HG02623 (cell line): ENCODE measurements around the gene CD3E.

Experiments
- ATAC-seq: cut with Tn5 transposase; IDR thresholded peaks from one replicate; pipeline ENCODE4 v1.9.1; 2021; ENCODE audit warnings: moderate library complexity; ENCODE audit not compliant: unreplicated experiment

The CD3E gene

GRCh38 chr11:118321386-118322082, 17.0 kb downstream of the CD3E start:
- no peak for ATAC-seq

GRCh38 chr11:118322721-118323120, 18.2 kb downstream of the CD3E start:
- no peak for ATAC-seq

- ATAC-seq: no peak
Measured at GRCh38 chr11:118325283-118325682, 20.8 kb downstream of the CD3E start.

GRCh38 chr11:118328745-118329144, 24.2 kb downstream of the CD3E start:
- no peak for ATAC-seq

- no peak for ATAC-seq
Measured at GRCh38 chr11:118334745-118335144, 30.2 kb downstream of the CD3E start.

GRCh38 chr11:118338637-118339061, 34.1 kb downstream of the CD3E start:
- no peak for ATAC-seq

- ATAC-seq: no peak
Measured at GRCh38 chr11:118339281-118339961, 34.9 kb downstream of the CD3E start.

GRCh38 chr11:118340449-118340848, 35.9 kb downstream of the CD3E start:
- no peak for ATAC-seq

- ATAC-seq: no peak
Measured at GRCh38 chr11:118341261-118341660, 36.7 kb downstream of the CD3E start.

- no peak for ATAC-seq
Measured at GRCh38 chr11:118341815-118342489, 37.4 kb downstream of the CD3E start.

GRCh38 chr11:118342503-118343161, 38.1 kb downstream of the CD3E start, which contains the start of gene CD3D:
Gene CD3D, minus strand, starts transcription at chr11:118342705. Its CDS starts 98 bp downstream, at chr11:118342607.
- no peak for ATAC-seq

- ATAC-seq: no peak
Measured at GRCh38 chr11:118343248-118343647, 38.7 kb downstream of the CD3E start.

GRCh38 chr11:118343981-118344515, 39.5 kb downstream of the CD3E start, which contains the start of gene CD3G:
Gene CD3G, plus strand, starts transcription at chr11:118344344. Its CDS starts 80 bp downstream, at chr11:118344424.
- no peak for ATAC-seq

- ATAC-seq: no peak
Measured at GRCh38 chr11:118349475-118349874, 44.9 kb downstream of the CD3E start.

- no peak for ATAC-seq
Measured at GRCh38 chr11:118353084-118353710, 48.7 kb downstream of the CD3E start.

GRCh38 chr11:118358071-118358470, 53.5 kb downstream of the CD3E start:
- no peak for ATAC-seq

- peak; percentile 97 for ATAC-seq
Measured at GRCh38 chr11:118359295-118359958, 54.9 kb downstream of the CD3E start, which contains the start of gene UBE4A. Gene UBE4A, plus strand, starts transcription at chr11:118359600. Its CDS starts 5,481 bp downstream, at chr11:118365081.

- ATAC-seq: no peak
Measured at GRCh38 chr11:118364956-118365615, 60.6 kb downstream of the CD3E start.
